Activated naive CD4-positive, alpha-beta T cell treated with anti-CD3 and anti-CD28 coated beads for 36 hours (primary cell): Measurements from ENCODE around the gene ADGRA1. TPM values are rescaled to one million over a fixed set of nuclear protein-coding genes. Genes with fewer than 3 reads are reported as not detected.

Experiments
- CTCF ChIA-PET: fragments of 350-600 bp; sonication (Branson Sonifier 250); formaldehyde crosslinking; loops from one replicate; lab custom pipeline; 2021; ENCODE audit warnings: antibody characterized with exemption; lab: Charles Lee
- DNase-seq: peaks from one replicate; pipeline ENCODE4 v3.0.0-alpha.2; 2020
- H3K27ac Mint-ChIP-seq: one replicate; pipeline ENCODE4 v1.8.0; 2021; ENCODE audit warnings: mild to moderate bottlenecking, mixed read lengths
- H3K27me3 Mint-ChIP-seq: one replicate; pipeline ENCODE4 v1.8.0; 2021; ENCODE audit warnings: low read depth, mixed read lengths
- H3K36me3 Mint-ChIP-seq: one replicate; pipeline ENCODE4 v1.8.0; 2021; ENCODE audit warnings: low read depth, mixed read lengths
- H3K4me1 Mint-ChIP-seq: one replicate; pipeline ENCODE4 v1.8.0; 2021; ENCODE audit warnings: low read depth, mixed read lengths
- H3K4me3 Mint-ChIP-seq: one replicate; pipeline ENCODE4 v1.8.0; 2021; ENCODE audit warnings: mild to moderate bottlenecking, moderate library complexity, mixed read lengths
- H3K9me3 Mint-ChIP-seq: one replicate; pipeline ENCODE4 v1.8.0; 2021; ENCODE audit warnings: mixed read lengths
- intact Hi-C: fragments of 100-400 bp; cut with micrococcal nuclease; formaldehyde crosslinking; loops from one replicate; pipeline ENCODE4 v1.15.1; 2023
- total RNA-seq, 2 experiments: library from RNA; stranded (reverse); gene quantifications; one replicate each; pipeline ENCODE4 v1.2.3, GENCODE V29; 2021

Gene ADGRA1
- total RNA-seq, 2 experiments from 2014 or later: not detected

DNA sequence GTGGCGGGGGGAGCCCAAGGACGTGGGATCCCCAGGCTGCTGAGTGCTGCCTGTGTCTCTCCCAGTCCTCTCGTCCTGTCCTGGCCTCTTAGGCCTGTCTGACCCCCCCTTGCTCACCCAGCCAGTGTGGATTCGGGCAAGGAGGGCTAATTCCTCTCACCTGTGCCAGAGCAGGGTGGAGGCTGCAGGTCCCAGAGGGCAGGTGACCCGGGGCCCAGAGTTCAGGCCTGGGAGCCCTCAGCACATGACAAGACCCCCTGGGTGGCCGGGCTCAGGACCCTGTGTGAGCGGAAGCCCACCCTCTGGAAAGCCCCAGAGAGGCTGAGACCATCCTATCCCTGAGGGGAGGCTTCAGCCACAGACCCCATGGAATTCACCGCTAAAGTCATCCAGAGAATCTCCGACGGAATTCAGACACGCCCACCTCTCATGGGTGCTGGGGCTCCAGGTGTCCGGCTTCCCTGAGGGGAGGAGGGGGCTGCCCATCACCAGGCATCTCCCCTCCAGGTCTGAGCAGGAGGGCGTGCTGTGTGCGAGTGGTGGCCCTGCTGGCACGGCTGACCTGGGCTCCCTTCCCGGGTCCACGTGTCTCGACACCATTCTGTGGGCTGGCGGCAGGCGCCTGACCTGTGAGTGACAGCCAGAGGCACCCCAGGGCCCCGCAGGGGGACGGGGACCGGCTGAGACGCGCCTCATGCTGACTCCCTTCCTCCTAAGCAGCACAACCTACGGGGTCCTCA, 77.3 kb downstream of the ADGRA1 start:
- CTCF ChIA-PET: no interaction called here
- Mint-ChIP-seq H3K27me3 (peaks cover 18% of the 10 kb centered on the region), H3K27ac (no peak overlapping the region), H3K4me1 (no peaks in the 10 kb centered on the region), H3K36me3 (no peaks in the 10 kb centered on the region), H3K9me3 (no peaks in the 10 kb centered on the region), H3K4me3 (no peak overlapping the region)
- intact Hi-C loops: no loop called here
- no peak for DNase-seq

DNA sequence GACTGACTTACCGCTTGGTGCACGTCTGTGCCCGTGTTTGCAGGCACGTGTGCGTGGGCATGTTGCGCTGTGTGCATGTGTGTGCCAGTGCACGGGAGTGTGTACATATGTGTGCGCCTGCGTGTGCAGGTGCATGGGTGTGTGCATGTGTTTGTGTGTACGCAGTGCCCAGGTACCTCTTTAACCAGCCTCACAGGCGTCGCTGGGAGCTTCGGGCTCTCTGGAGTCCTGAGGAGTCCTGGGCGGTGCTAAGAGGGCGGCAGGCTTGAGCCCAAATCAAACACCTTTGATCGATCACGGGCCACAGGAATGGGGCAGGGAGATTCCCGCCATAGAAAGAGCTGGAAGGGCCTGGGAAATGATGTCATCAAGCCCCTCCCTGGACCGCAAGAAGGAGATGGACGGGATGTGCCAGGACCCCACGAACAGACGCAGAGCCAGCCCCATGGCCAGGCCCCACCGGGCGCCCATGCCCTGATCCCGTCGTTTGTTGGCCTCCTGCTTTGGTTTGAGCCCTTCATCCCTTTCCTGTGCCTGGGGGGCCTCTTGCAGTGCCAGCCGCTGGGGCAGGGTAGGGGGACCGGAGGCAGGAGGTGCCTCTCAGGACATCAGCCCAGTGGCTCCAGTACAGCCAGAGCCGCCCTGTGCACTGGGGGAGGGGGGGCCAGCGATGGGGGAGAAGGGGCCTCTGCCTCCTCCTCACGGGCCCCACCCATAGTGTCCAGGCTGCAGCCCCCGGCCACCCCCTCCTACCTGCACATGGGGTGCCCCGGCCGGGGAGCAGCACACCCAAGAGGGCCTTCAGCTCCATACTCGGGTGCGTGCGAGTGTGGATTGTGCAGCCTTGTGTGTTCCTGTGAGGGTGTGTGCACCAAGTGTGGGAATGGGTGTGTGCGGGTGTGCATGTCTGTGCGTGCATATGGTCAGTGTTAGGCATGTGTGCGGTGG, 78.1 kb downstream of the ADGRA1 start:
- CTCF ChIA-PET: no interaction called here
- no peaks in the 10 kb centered on the region for H3K4me1 Mint-ChIP-seq
- H3K9me3 Mint-ChIP-seq: no peaks in the 10 kb centered on the region
- DNase-seq: no peak
- no peak overlapping the region for H3K4me3 Mint-ChIP-seq
- no peaks in the 10 kb centered on the region for H3K36me3 Mint-ChIP-seq
- intact Hi-C loops: no loop called here
- no peak overlapping the region for H3K27ac Mint-ChIP-seq
- H3K27me3 Mint-ChIP-seq: peaks cover 15% of the 10 kb centered on the region

DNA sequence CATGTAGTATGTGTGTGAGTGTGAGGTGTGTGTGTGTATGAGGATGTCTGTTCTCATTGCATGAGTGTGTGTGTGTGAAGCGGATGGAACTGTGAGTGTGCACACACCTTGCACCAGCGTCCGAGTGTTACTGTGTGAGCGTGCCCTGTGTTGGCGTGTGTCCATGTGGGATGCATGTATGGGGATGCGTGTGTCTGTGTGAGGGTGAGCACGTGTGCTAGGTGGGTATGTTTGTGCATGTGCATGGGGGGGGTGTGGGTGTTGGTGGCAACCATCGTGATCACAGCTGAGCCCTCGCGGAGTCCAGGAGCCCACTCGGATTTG, 78.7 kb downstream of the ADGRA1 start:
- Mint-ChIP-seq H3K27ac (no peak overlapping the region), H3K4me1 (no peaks in the 10 kb centered on the region), H3K9me3 (no peaks in the 10 kb centered on the region), H3K4me3 (no peak overlapping the region), H3K27me3 (peaks cover 12% of the 10 kb centered on the region), H3K36me3 (no peaks in the 10 kb centered on the region)
- CTCF ChIA-PET: no interaction called here
- no peak for DNase-seq
- intact Hi-C loops: no loop called here

DNA sequence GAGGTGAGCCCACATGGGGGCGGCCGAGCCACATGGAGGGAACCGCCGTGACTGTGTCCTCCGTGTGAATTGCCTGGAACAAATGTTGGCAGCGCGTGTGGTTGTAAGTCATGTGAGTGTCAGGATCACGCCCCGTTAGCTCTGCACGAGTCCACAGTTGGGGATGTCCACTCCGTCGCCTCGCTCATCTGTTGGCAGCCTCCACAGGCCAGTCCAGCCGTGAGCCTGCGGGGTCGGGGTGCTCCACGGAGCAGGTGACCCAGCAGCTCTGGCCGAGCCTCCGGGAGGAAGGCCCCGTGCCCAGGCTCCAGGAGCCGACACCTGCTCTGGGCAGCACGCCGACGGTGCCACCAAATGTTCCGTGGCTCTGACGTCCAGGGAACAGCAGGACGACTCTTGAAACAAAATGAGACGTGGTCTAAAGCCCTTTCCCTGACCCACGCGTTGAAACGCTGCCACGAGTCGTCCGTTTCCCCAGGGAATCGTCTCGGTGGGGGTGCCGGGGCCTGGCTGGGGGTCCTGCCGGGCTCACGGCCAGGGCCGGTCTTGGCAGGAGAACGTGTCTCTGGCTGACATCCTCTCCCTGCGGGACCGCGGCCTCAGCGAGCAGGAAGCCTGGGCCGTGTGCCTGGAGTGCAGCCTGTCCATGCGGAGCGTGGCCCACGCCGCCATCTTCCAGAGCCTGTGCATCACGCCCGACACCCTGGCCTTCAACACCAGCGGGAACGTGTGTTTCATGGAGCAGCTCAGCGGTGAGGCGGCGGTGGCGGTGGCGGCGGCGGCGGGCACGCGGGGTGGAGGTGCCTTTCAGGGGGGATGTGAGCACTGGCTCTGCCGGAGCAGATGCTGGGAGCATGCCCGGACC, 79.3 kb downstream of the ADGRA1 start:
- Mint-ChIP-seq H3K36me3 (no peaks in the 10 kb centered on the region), H3K4me1 (no peaks in the 10 kb centered on the region), H3K27me3 (peaks cover 12% of the 10 kb centered on the region), H3K9me3 (no peaks in the 10 kb centered on the region), H3K27ac (no peak overlapping the region), H3K4me3 (no peak overlapping the region)
- intact Hi-C loops: no loop called here
- DNase-seq: no peak
- CTCF ChIA-PET: no interaction called here

DNA sequence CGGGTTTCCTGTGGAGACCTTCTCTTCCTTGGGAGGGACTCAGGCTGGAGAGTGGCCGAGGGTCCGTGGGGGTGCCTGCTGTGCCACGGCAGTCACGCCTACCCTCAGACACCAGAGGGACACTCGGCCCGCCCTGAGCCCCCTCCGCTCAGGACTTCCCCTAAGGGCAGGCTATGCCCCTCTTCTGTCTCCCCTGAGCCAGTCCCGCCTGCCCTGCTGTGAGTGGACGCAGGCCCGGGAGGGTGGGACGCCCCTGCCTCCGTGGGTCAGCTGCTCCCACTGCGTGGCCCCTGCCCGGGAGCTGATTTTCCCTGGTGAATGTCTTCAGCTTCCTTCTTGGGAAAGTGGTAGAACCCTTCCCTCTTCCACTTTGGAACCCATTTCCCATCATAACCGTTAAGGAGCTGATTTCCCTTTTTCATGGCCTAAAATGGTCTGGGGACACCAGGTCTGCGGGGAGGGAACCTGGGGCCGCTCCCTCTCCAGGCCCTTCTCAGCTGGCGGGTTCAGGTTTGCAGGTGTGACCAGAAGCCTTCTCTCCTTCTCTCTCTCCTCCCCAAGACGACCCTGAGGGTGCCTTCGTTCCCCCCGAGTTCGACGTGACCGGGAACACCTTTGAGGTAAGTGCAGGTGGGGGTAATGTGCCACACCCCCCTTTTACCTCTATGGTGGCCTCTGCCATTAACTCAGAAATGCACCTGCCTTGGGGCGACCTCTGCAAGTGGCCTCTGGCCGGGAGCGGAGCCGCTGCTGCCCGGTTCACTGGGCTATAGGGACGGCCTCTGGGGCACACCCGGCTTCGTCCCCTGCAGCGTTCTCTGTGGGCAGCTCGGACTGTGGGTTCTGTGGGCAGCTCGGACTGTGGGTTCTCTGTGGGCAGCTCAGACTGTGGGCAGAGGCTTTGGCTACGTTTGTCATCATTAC, 80.2 kb downstream of the ADGRA1 start:
- peaks cover 5% of the 10 kb centered on the region for H3K27me3 Mint-ChIP-seq
- CTCF ChIA-PET: no interaction called here
- intact Hi-C loops: no loop called here
- no peak overlapping the region for H3K27ac Mint-ChIP-seq
- no peaks in the 10 kb centered on the region for H3K36me3 Mint-ChIP-seq
- H3K4me3 Mint-ChIP-seq: no peak overlapping the region
- H3K9me3 Mint-ChIP-seq: no peaks in the 10 kb centered on the region
- no peaks in the 10 kb centered on the region for H3K4me1 Mint-ChIP-seq
- DNase-seq: no peak

DNA sequence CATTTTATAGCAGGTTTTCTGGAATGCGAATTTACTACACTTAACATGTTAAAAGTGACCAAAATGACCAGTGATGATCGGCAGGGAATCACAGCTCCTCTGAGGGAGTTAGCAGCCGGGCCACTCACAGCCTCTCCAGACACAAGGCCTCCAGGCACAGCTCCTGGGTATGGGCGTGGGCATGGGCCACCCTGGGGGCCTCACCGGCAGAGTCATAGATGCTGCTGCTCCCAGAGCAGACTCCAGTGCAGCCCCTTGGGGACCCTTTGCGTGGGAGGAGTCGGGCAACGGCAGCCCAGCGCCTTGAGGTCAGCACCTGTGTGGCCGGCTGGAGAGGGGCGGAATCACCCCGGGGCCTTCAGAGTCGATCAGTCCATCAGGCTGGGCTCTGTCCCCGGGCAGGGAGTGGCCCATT, 80.9 kb downstream of the ADGRA1 start:
- intact Hi-C loops: no loop called here
- CTCF ChIA-PET: no interaction called here
- Mint-ChIP-seq H3K4me1 (no peaks in the 10 kb centered on the region), H3K36me3 (no peaks in the 10 kb centered on the region), H3K27me3 (peaks cover 6% of the 10 kb centered on the region), H3K9me3 (no peaks in the 10 kb centered on the region), H3K4me3 (no peak overlapping the region), H3K27ac (no peak overlapping the region)
- no peak for DNase-seq

DNA sequence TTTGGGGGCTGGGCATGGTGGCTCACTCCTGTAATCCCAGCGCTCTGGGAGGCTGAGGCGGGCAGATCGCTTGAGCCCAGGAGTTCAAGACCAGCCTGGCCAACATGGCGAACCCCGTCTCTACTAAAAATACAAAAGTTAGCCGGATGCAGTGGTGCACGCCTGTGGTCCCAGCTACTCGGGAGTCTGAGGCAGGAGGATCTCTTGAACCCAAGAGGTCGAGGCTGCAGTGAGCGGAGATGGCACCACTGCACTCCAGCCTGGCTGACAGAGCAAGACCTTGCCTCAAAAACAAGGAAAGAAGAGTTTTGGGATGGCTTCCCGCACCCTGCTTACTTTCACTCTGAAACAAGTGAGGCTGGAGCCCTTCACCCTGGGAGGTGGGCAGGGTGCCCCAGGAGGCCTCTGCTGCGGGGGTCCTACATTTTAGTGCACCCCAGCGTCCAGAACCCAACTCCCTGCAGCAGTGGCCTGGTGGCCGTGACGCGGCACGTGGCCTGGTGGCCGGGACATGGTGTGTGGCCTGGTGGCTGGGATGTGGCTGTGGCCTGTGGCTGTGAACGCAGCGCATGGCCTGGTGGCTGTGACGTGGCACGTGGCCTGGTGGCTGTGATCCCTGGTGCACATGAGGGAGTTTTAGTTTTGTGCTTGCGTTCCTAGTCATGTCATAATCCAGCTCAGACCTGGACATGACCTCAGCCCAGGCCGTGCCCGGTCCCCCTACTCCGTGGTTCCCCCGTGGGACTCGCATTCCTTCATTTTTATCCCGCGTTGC, 81.6 kb downstream of the ADGRA1 start:
- intact Hi-C loops: no loop called here
- H3K4me3 Mint-ChIP-seq: no peak overlapping the region
- H3K9me3 Mint-ChIP-seq: no peaks in the 10 kb centered on the region
- H3K4me1 Mint-ChIP-seq: no peaks in the 10 kb centered on the region
- H3K36me3 Mint-ChIP-seq: no peaks in the 10 kb centered on the region
- H3K27me3 Mint-ChIP-seq: peaks cover 6% of the 10 kb centered on the region
- CTCF ChIA-PET: no interaction called here
- DNase-seq: no peak
- H3K27ac Mint-ChIP-seq: no peak overlapping the region

DNA sequence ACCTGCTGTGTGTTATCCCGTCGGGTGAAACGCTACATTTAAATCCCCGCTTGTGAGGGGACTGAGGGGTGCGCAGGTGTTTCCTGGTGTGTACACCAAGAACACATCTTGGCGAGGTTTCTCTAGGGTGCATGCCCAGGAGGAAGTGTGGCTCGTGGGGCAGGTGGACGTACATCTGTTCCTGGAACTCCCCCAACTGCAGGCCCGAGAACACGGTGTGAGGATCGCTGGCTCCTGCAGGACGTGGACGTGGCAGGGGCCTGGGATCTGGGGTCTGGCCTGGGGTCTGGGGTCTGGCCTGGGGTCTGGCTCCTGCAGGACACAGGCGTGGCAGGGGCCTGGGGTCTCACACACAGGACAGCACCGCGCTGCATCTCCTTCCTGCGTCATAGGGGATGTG, 82.4 kb downstream of the ADGRA1 start:
- Mint-ChIP-seq H3K27me3 (peaks cover 6% of the 10 kb centered on the region), H3K9me3 (no peaks in the 10 kb centered on the region), H3K4me3 (no peak overlapping the region), H3K36me3 (no peaks in the 10 kb centered on the region), H3K4me1 (no peaks in the 10 kb centered on the region), H3K27ac (no peak overlapping the region)
- no peak for DNase-seq
- intact Hi-C loops: no loop called here
- CTCF ChIA-PET: no interaction called here

DNA sequence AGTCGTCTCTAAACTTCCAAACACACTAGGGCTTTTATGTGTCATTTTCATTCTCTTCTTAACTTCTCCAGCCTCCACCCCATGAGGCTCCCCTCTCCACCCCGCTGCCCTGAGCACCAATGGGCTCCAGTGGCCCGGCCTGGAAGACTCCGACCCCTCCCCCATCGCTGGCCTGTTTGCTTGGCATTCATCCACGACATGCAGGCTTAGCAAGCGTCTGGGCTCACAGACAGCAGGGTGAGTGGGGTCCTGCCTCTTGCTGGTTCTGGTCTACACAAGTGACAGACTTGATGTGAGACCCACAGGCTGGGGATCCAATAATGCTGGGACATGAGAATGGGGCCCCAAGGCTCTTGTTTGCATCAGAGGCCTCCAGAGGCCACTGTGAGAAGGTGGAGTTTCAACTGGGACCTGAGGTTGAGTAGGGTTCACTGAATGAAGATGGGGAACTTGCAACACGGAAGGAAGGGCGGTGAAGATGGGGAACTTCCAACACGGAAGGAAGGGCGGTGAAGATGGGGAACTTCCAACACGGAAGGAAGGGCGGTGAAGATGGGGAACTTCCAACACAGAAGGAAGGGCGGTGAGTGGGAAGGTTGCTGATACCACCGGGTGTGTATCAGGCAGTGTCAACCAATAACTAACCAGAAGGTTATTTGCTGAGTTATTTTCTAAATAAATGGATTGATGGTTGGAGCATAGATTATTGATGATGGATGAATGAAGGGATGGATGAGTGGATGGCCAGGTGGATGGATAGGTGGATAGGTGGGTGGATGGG, 86.3 kb downstream of the ADGRA1 start:
- CTCF ChIA-PET: no interaction called here
- no peak overlapping the region for H3K27ac Mint-ChIP-seq
- H3K9me3 Mint-ChIP-seq: peaks cover 12% of the 10 kb centered on the region
- no peak for DNase-seq
- H3K4me3 Mint-ChIP-seq: no peak overlapping the region
- H3K27me3 Mint-ChIP-seq: peaks cover 6% of the 10 kb centered on the region
- H3K4me1 Mint-ChIP-seq: no peaks in the 10 kb centered on the region
- intact Hi-C loops: no loop called here
- H3K36me3 Mint-ChIP-seq: no peaks in the 10 kb centered on the region

DNA sequence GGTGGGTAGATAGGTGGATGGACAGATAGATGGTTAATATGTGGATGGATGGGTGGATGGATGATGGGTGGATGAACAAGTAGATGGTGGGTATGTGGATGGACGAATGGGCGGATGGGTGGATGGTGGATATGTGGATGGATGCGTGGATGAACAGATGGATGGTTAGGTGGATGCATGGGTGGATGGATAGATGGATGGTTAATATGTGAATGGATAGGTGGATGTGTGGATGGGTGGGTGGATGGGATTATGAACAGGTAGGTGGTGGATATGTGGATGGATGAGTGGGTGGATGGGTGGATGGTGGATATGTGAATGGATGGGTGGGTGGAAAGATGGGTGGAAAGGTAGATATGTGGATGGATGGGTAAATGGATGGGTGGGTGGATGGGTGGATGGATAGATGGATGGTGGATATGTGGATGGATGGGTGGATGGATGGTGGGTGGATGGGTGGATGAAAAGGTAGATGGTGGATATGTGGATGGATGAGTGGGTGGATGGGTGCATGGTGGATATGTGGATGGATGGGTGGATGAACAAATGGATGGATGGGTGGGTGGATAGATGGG, 87.1 kb downstream of the ADGRA1 start:
- CTCF ChIA-PET: no interaction called here
- Mint-ChIP-seq H3K36me3 (no peaks in the 10 kb centered on the region), H3K9me3 (peaks cover 12% of the 10 kb centered on the region), H3K4me3 (no peak overlapping the region), H3K4me1 (no peaks in the 10 kb centered on the region), H3K27me3 (peaks cover 6% of the 10 kb centered on the region), H3K27ac (no peak overlapping the region)
- DNase-seq: no peak
- intact Hi-C loops: no loop called here
